ENCODE results near the gene HECTD4.

DNA sequence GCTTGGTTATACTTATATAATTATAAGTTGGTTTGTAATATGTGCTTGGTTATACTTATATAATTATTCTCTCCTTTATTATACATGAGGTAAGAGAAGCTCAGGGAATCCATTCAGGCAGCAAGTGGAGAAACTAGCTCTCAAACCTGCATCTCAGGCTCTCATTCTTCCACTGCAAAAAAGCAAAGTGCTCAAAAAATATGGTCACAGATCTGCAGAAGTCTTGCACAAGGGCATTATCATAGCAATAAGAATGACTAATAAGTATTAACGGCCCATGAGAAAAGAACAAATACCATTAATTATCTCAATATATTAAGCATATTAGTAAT, 257.3 kb downstream of the HECTD4 start:
- TF ChIP-seq, protein P1, sequence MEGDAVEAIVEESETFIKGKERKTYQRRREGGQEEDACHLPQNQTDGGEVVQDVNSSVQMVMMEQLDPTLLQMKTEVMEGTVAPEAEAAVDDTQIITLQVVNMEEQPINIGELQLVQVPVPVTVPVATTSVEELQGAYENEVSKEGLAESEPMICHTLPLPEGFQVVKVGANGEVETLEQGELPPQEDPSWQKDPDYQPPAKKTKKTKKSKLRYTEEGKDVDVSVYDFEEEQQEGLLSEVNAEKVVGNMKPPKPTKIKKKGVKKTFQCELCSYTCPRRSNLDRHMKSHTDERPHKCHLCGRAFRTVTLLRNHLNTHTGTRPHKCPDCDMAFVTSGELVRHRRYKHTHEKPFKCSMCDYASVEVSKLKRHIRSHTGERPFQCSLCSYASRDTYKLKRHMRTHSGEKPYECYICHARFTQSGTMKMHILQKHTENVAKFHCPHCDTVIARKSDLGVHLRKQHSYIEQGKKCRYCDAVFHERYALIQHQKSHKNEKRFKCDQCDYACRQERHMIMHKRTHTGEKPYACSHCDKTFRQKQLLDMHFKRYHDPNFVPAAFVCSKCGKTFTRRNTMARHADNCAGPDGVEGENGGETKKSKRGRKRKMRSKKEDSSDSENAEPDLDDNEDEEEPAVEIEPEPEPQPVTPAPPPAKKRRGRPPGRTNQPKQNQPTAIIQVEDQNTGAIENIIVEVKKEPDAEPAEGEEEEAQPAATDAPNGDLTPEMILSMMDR (conservative IDR thresholded peaks at IDR 0.05; ENCODE audit: low read length): no peak
- no peak for TF ChIP-seq EZH2phosphoT487 (IDR thresholded peaks at IDR 0.05; ENCODE audit: borderline replicate concordance, low read depth, low read length)
